NCI-H1092 treated with DMSO at 0.1 percent for 48 hours (cell line): ENCODE measurements around the gene ID2.

ENCODE experiments used
- DNase-seq: peaks from one replicate; lab custom pipeline; 2025; lab: John Stamatoyannopoulos, UW

Gene ID2

DNA sequence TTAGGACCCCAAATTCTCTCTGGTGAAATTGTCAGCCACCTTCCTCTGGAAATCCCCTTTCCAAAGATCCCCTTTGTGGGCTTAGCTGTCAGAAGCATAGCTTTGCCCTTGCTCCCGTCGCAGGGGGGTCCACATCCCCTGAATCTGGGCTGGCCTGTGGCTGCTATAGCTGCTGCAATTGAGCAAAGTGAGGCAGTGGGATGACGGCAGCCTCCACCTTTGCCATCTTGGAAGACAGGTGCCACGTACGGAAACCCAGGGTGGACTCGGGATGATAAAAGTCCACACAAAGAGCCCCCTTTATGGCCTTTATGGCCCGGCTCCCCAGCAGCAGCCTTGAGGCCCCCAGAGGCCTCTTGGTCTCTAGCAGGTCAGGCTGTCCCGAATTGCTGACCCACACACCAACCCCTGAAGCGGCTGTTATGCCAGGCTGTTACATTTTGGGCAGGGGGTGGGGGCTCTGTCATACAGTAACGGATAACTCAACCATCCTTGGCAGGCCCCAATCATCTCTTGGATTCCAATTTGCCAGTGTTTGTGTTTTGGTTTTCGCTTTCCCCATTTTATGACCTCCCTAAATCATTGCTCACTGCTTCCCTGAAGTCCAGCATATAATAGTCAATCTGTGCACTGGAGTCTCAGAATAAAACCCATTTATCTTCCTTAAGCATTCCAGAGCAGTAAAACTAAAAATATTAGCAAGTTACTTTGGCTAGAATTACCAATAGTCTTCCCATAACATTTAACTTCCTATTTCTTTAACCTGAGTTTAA, 33.2 kb upstream of the ID2 start:
- no peak for DNase-seq

DNA sequence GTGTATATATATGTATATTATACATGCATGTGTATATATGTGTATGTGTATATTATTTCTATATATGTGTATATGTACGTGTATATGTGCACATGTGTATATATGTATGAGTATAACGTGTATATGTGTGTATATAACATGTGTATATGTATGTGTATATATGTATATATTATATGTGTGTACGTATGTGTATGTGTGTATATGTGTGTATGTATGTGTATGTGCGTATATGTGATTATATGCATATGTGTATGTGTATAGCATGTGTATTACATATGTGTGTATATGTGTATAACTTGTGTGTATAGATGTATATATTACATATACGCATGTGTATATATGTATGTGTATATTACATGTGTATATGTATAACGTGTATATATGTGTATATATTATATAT, 32.1 kb upstream of the ID2 start:
- DNase-seq: no peak

DNA sequence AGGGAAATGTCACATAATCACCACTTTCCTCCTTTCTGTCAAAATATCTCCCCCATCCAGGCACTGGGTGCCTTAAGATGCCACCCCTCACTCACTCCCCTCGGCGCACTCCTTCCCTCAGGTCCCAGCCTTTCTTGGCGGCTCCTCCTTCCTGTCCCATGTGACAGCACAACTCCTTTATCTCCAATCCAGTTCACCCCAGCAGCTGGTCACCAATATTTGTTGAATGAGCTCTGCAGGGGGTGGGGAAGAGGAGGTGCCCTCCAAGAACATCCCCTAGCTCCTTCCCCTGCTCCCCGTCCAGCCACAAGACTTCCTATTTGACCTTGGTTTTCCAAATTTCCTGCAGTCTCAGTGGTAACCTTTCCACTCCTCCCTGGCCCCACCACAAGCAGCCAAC, 31.6 kb upstream of the ID2 start:
- DNase-seq: no peak

DNA sequence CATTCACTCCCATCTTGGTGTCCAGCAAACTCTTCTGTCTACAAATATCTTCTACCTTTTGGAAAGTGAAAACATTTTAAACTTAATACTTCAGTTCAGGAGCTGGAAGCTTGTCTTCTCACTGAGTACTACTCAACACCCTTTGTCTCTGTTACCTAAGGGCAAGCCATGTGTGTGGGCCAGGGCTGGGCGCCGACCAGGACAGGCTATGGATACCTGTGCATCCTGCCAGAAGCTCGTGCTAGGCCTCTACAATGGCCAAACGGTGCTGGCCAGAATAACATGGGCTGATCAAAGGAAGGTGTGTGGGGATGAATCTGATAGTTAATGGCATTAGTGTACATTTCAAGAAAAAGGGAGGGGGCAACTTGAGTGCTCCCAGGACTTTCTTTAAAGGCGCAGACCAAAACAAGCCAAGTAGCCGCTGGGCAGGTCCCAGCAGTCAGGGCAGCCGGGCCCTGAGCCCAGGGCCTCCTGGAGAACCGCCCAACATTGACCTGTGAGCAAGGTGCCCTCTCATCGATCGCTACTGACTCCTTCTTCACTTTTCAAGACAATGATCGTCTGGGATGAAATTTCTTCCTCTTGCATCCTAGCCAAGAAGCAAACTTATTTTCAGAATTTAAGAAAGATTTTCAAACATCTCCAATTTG, 29.0 kb upstream of the ID2 start:
- no peak for DNase-seq

DNA sequence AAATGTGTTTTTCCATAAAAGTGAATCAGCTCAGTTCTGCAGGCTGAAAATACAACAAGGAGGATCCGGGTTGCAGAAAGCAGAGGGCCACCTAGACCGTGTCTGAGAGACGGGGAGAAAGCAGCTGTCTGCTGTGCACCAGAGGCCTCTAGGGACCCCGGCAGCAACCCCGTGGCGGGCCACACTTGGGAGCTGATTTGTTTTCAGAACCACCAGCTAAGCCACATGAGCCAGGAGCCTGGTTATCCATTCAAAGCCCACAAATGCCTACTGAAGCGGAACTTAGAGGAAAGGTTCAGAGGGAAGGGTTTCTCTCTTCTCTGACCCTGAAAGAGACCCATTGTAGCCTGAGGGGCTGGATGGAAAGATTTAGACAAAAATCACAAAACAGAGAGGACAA, 28.4 kb upstream of the ID2 start:
- peak; percentile 40 for DNase-seq

DNA sequence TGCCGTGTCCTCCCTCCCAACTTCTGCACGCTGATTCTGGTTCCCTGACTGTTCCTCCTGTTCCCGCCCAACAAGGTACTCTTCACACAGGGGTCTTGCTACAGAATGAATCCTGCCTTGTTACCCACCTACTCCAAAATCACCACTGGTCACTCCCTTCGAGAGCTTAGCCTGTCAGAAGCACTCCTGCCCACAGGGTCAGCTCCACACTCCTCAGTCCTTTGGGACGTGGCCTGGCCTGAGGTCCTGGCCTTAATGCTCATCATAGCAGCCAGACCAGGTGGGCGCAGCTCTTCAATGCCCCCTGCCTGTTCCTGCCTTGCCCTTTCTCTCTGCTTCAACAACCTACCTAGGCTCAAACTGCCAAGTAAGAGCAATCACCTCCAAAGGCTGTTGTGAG, 27.8 kb upstream of the ID2 start:
- DNase-seq: no peak

DNA sequence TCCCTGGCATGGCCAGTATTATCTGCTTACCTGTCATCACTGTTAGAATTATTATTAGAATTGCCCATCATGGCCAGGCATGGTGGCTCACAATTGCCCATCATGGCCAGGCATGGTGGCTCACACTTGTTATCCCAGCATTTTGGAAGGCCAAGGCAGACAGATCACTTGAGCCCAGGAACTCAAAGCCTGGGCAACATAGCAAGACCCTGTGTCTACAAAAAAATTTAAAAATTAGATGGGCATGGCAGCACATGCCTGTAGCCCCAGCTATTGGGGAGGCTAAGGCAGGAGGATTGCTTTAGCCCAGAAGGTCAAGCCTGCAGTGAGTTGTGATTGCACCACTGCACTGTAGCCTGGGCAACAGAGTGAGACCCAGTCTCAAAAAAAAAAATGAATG, 27.4 kb upstream of the ID2 start:
- no peak for DNase-seq

DNA sequence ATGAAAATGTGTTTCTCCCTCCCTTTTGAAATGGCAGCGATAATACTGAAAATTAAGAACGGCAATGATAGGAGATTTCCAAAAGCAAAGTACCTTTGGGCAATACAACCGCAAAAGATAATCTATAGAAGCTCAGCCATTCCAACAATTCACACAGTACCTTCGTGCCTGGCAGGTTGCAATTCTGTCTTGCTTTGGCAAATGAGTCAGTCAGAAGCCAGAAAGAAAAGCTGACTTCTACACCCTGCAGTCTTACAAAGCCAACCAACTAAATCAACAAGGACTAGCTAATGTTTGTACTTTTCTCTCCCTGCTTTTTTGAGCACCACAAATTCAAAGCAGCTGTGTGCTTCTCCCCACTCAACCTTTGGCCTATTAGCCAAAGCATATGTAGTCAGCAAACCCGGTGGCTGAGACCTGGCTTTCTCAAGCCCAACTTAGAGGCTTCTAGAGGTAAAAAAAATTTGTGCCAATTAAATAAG, 25.7 kb upstream of the ID2 start:
- DNase-seq: peak; percentile 27

DNA sequence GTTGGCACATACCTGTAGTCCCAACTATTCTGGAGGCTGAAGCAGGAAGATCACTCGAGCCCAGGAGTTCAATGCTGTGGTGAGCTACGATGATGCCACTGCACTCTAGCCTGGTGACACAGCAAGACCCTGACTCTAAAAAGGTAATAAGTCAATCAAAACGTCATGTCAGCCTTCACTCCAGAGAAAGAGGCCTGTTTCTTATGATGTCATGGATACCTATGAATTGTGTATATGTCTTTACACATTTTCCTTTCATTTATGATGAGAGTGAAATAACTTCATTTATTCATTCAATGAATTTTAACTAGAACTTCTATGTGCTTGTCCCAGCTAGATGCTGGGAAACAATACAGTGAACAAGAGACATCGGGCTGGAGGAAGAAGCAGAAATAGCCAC, 25.0 kb upstream of the ID2 start:
- DNase-seq: no peak

DNA sequence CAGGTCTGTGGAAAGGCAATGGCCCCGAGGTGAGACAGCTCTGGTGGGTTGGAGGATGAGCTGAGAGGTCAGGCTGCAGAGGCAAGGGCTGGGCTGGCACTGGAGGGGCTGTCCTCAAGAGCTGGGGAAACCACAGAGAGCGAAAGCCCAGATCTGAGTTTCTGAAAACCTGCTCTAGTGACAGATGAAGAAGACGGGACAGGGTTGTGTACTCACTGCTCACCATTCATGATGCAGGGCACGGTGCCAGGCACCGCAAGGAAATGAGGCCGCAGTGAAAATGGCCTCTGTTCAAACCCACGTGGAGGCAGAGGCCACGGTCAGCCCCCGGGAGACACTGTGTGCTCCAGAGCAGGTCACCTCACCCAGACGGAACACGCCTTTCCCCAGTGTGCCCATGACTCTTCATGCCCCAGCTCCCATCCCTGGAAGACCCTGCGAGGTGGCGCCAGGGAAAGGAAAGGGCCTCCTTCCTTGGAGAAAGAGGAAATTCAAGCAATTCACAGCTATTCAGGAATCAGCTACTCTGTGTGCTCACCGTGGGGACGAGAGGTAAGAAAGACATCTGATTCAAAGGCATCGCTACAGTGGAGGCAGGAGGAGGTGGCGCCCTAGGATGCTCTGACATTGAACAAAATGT, 24.3 kb upstream of the ID2 start:
- no peak for DNase-seq

DNA sequence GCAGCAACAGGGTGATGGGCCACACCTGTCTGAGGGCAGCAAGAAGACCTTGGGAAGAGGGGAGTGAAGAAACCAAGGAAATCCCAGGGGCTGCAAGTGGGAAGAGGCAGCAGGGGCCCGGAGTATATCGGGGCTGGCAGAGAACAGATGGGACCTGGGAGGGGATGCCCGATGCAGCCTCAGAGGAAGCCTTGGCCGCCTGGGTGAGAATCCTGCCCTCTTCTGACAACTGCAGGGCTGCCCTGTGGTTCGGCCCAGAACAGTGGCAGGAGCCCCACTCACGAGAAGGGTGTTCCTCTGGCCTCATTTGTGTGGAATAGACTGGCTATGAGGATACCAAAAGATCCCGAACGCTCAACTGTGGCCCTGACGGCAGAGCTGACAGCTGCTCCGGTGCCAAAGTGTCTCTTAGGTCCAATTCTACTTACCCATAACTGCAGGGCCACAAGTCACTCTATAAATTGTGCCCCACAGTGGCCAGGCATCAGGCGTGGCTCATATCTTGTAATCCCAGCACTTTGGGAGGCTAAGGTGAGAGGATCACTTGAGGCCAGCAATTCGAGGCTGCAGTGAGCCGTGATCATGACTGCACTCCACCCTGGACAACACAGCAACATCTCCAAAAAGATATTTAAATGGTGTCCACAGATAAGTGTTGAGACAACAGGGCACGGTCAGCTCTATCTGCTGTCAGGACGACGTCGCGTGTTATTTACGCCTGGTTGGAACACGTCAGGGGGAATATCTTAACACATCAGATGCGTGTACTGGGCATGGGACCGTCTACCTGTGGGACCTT, 23.6 kb upstream of the ID2 start:
- DNase-seq: no peak

DNA sequence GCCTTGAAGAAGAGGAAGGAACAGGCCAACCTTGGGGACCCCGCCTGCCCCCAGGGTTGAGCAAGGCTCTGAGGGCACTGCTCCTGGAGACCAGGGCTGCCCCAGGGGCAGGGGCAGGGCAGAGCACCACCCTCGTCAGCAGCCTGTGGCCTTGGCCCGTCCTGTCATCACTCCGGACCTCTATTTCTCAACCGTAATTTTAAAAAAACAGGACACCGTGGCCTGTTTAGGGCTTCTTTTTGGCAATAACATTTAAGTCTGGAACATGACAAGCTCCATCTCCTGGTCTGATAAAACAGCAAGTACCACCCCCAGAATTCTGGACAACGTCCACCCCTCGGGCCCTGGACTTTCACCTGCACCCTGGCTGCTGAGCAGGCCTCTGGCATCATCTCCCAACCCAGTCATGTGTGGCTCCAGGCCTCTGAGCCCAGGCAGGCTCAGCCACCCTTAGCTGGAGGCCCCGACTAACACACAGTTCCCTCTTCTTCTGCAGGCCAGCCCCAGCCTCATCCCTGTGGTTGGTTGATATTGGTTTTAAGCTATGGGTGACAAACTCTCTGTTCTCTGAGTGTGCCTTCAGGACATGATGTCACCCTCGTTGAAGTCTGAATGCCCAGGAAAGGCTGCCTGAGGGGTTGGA, 22.6 kb upstream of the ID2 start:
- DNase-seq: no peak

DNA sequence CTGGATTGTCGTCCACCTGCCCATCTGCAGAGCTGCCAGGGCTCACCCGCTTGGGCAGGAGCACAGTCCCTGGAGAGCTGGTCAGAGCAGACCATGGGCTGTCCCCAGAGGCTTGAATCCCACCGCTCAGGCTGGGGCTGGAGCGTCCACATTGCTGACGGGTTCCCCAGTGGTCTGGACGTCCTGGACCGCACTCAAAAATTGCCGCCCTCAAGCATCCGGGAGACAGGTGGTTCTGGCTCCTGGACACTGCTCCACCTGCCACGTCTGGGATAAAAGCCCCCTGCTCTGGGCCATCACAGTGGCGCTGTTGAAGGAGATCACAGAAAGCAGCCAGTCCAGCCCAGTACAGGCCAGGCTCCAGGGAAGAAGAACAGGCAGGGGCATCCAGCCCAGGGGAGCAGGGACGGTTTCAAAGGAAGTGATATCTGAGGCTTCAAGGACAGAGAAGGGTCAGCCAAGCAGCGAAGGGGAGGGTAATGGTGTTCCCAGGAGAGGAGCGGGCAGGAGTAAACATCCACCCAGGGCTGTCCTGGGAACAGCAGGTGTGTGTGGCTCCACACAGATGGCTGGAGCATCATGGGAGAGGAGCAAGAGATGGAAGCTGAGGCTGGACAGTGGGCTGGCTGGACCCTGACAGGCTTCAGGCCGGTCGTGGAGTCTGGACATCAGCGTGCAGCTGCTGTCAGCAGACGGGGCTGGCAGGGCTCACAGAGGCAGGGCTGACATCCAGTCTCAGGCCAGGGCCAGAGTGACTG, 21.9 kb upstream of the ID2 start:
- peak; percentile 34 for DNase-seq

DNA sequence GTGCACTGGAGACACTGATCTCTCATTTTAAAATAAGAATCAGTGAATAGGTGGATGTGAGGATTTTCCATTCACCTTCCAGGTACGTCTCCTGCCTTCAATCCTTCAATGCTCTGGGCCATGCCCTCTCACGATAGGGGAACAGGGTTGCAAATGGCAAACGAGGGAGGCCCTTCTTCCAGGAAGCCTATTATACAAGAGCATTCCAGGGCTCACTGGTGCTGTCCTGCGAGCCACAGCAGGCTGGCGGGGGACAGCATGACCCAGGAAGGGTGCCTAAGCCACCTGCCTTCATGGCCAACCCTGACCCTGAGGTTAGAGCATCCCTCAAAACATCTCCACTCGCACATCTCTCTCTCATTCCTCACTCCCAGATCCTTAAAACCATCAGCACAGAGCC, 20.6 kb upstream of the ID2 start:
- no peak for DNase-seq

DNA sequence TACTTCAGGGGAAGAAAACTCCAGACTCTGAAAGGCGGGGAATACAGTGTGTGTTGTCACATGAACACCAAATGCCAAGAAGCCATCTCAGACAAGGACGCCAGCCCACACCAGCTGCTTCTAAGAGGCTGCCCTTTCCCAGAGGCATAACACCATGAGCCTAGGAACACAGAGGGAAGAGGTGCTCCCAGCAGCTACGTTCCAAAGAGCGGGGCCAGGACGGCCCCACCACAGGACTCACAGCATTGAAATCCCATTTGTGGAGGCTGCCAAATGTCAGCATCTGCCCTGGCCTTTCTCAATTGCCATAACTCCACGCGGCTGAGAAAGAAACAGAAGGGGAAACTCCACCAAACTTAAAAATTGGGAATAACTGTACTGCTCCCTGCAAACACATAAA, 20.1 kb upstream of the ID2 start:
- no peak for DNase-seq

DNA sequence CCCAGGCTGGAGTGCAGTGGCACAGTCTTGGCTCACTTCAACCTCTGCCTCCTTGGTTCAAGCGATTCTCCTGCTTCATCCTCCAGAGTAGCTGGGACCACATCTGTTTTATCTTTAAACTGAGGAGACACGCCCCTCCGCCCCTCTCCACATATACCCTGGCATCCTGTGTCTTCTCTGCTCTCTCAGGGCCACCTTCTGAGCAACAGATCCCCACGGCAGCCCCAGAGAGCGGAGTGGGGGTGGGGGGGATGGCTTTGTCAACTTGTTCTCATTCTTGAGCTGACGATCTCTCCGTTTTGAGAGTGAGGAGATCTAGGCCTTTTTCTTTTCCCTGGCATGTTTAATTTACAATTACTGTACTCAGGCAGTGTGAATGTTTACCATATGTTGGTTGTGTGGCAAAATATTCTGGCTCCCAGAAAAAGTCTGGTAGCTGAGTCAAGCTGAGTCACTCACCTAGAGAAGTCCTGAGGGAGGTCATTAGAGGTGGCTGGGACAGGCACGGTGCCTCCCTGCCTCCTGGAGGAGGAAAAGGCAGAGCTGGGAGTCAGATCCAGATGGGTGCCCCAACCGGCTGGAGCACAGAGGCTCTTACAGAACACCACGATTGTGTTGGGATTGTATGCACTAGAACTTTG, 19.5 kb upstream of the ID2 start:
- no peak for DNase-seq

DNA sequence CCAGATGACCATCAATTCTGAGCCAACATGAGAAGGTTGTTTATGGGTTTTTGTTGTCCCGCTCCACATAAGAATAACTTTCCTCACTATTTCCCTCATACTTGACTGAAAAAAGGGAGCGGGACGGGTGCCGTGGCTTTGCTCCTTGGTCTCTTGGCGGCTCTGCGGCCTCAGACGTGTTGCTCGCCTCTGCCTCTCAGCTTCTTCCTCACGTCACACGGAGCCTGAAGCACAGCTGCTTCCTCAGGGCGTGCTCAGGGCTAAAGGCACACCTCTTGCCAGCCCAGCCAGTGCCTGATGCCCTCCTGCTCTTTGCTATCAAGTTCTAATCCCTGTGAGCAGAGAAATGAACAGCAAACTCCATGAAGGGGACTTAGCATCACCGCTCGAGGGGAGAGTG, 17.9 kb upstream of the ID2 start:
- no peak for DNase-seq

DNA sequence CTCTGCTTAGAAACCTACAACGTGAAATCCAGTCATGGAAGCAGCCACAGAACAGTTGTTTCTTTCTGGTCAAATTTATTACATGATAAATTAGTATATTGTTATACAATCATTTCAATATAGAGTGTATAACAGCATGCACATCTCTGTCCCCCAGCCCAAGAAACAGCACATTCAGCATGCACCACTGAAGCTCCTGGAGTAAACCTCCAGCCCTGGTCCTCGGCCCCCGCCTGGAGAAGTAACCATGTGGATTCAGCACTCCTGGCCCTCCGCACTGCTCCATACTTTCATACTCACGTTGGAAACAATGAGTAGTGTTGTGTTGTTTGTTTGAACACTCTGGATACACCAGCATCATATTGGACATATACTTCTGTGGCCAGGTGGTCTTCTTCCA, 15.3 kb upstream of the ID2 start:
- no peak for DNase-seq

DNA sequence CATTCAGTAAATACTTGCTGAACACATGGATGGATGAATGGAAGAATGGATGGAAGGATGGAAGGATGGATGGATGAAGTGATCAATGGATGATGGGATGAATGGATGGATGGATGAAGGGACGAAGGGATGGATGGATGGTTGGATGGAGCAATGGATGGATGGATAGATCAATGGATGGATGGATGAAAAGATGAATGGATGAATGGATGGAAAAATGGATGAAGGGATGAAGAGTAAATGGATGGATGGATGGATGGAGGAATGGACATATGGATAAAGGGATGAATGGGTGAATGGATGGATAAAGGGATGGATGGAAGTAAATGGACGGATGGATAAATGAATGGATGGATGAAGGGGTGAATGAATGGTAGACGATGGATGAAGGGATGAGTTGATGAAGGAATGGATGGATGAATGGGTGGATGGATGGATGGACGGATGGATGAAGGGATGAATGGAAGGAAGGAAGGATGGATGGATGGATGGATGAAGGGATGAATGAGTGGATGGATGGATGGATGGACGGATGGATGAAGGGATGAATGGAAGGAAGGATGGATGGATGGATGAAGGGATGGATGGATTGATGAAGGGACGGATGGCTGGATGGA, 13.9 kb upstream of the ID2 start:
- DNase-seq: no peak

DNA sequence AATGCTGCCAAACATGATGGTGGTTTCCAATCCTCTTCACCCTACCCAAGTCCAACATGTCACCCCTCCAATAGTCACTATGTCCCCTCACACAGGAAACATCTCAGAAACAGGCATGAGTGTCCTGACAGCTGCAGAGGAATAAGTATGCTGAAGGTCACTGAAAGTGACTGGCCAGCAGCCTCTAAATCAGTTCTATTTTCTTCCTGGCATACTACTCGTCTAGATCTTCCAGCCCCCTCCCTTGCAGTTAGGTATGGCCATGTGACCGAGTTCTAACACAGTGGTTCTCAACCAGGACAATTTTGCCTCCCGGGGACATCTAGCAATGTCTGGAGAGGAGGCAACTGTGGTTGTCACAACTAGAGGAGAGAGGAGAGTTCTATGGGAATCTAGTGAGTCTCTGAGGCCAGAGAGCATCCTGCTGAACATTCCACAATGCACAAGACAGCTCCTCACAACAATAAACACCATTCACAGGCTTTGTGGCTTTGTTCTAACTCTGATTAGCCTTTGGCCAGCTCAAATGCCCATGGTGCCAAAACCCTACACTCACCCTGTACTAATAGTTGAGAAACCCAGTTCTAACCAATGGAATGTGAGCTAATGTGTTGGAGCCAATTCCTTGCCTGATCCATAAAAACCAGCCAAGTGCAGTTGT, 12.6 kb upstream of the ID2 start:
- no peak for DNase-seq
